GM12864 (cell line): ENCODE results near the gene HLF.

ENCODE experiments used
- DNase-seq: peaks from one replicate; pipeline ENCODE4 v3.0.0-alpha.2; 2011; ENCODE audit warnings: low read depth
- H3K4me3 ChIP-seq: 2 replicates; pipeline ENCODE4 v1.5.1; 2011; ENCODE audit warnings: mild to moderate bottlenecking, low read depth, low read length, control low read depth
- TF ChIP-seq, protein P1 (sequence below): IDR thresholded peaks from 2 replicates; pipeline ENCODE4 v1.5.1; 2011; ENCODE audit warnings: low read depth, mild to moderate bottlenecking, moderate library complexity, low read length, control low read depth, inconsistent platforms; ENCODE audit errors: missing control alignments

HLF gene

DNA sequence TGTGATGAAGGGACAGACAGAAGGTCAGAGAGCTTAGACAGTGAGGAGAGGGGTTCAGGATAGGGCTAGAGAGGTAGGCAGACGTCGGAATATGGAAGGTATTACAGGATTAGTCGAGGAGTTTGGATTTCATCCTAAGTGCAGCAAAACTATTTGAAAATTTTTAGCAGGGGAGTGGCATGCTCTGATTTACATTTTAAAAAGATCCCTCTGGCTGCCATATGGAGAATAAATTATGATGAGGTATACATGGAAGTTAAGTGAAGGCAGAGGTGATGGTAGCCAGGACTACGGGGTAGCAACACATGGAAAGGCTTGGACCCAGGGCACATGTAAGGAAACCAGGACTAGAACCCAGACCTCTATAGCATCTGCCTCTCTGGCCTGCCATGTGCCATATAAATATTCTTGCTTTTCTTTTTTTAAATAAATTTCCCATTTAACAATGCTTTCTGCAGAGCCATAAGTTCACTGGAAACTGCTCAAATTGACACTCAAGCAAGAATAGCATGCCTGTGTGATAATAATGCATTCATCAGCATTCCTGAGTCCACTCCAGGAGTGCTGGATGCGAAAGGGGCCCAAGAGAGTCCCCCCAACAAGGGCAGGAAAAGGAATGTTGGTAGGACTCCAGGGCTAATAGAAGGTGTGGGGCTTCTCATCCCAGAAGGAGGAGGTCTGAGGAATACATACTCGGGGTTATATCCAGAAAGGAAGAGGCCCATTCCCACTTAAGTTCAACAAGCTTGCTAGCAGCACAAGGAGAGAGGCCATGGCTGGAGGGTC is 78.2 kb downstream of the HLF start:
- no peak overlapping the region for H3K4me3 ChIP-seq
- no peak for DNase-seq
- TF ChIP-seq, protein P1, sequence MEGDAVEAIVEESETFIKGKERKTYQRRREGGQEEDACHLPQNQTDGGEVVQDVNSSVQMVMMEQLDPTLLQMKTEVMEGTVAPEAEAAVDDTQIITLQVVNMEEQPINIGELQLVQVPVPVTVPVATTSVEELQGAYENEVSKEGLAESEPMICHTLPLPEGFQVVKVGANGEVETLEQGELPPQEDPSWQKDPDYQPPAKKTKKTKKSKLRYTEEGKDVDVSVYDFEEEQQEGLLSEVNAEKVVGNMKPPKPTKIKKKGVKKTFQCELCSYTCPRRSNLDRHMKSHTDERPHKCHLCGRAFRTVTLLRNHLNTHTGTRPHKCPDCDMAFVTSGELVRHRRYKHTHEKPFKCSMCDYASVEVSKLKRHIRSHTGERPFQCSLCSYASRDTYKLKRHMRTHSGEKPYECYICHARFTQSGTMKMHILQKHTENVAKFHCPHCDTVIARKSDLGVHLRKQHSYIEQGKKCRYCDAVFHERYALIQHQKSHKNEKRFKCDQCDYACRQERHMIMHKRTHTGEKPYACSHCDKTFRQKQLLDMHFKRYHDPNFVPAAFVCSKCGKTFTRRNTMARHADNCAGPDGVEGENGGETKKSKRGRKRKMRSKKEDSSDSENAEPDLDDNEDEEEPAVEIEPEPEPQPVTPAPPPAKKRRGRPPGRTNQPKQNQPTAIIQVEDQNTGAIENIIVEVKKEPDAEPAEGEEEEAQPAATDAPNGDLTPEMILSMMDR, result no peak

DNA sequence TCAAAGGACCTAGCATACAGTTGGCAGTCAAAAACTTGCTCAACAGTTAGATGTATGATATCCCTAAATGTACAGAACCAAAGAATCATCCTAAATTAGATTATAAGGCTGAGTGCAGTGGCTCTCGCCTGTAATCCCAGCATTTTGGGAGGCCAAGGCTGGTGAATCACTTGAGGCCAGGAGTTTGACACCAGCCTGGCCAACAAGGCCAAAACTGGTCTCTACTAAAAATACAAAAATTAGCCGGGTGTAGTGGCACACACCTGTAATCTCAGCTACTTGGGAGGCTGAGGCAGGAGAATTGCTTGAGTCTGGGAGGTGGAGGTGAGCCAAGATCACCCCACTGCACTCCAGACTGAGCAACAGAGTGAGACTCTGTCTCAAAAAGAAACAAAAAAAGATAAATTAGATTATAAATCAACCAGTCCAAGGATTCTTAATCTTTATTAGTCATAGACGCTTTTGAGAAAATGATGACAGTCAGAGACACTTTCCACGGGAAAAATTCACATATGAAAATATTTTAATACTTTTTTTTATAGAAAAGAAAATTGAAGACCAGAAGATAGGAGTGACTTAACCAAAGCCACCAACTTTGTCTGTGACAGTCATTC is 79.2 kb downstream of the HLF start:
- DNase-seq, result no peak
- TF ChIP-seq, protein P1, result no peak
- no peak overlapping the region for H3K4me3 ChIP-seq

DNA sequence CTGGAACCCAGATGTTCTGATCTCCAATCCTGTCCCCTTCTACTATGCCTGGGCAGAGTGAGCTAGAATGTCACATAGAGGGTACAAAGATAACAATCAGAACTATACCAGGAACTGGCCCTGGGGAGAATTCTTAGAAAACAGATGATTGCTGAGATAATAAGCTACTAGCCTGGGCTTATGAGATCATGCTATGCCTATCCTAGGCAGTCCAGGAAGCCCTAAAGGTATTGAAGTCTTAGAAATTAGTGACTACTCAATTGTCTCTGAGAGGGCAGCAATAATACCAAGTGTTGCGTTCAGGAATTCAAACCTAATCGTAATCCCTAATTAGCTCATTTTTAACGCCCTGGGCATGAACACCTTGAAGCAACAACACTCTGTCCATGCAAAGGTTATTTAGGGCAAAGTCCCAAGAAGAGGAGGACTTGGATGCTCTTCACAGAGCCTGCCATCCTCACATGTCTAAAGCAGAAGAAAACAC is 79.8 kb downstream of the HLF start:
- no peak overlapping the region for H3K4me3 ChIP-seq
- TF ChIP-seq, protein P1, result no peak
- no peak for DNase-seq

DNA sequence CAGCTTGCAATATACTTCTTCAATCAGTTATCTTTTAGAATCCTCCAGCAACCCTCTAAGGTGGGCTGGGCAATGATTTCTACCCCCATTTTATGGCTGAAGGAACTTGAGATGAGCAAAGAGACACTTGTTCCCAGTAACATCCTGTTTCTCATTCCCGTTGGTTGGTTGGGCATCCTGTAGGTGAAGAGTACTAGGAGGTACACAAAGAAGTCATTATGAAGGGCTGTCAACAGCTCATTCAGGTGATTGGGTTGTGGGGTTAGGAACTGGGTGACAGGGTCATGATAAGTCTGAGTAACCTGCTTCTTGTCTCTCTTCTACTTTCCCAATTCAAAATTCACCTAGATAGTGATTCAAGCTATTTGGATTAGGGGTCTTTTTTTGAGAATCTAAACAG is 80.4 kb downstream of the HLF start:
- TF ChIP-seq, protein P1, result no peak
- no peak overlapping the region for H3K4me3 ChIP-seq
- no peak for DNase-seq

DNA sequence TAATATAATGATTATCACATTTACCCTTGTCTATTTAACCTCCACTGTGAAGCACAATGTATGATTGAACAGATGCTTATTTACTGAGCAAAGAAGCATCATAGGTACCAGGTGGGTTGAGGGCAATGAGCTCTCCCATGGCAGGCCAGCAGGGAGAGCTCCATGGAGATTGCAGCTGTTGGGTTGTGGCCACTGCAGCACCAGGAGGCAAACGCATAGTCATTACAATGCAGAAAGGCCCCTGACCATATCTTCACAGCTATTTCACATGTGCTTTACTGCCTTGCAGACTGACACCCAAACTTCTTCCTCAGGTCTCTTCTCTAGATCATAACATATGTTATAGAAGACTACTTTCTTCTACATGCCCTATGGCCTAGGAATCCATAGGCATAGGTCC is 81.9 kb downstream of the HLF start:
- no peak for DNase-seq
- TF ChIP-seq, protein P1, result no peak
- no peak overlapping the region for H3K4me3 ChIP-seq

DNA sequence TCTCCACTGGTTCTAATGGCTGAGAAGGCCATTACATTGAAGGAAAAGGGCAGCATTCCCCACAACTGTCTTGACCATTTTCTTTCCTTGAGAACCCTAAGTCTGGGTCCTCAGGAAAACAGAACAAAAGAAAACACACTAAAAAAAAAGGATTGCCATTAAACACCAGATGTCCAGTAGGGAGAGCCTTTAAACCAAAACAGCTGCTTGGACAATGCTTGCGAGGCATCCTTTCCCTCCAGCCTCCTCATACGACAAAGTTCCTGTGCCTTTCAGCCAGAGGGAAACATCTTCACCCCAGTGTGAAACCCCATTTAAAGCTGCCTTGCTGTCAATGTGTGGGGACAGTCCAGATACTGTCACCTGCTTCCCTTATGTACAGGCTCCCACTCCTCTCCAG is 82.6 kb downstream of the HLF start:
- H3K4me3 ChIP-seq, result no peak overlapping the region
- TF ChIP-seq, protein P1, result no peak
- no peak for DNase-seq
